ENCODE results near the gene SF3B6.

Gene SF3B6

DNA sequence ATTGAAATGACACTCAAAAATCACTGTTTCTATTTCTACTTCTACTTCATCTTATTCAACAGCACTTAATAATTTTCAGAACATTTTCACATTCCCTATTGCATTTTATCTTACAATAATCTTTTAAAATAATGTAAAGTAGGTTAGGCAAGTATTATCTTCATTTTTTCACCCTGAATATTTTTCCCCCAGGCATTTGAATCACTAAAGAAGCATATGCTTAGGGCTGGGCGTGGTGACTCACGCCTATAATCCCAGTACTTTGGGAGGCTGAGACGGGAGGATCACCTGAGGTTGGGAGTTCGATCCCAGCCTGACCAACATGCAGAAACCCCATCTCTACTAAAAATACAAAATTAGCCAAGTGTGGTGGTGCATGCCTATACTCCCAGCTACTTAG is 35.6 kb downstream of the SF3B6 start:
- TF ChIP-seq, protein P1, sequence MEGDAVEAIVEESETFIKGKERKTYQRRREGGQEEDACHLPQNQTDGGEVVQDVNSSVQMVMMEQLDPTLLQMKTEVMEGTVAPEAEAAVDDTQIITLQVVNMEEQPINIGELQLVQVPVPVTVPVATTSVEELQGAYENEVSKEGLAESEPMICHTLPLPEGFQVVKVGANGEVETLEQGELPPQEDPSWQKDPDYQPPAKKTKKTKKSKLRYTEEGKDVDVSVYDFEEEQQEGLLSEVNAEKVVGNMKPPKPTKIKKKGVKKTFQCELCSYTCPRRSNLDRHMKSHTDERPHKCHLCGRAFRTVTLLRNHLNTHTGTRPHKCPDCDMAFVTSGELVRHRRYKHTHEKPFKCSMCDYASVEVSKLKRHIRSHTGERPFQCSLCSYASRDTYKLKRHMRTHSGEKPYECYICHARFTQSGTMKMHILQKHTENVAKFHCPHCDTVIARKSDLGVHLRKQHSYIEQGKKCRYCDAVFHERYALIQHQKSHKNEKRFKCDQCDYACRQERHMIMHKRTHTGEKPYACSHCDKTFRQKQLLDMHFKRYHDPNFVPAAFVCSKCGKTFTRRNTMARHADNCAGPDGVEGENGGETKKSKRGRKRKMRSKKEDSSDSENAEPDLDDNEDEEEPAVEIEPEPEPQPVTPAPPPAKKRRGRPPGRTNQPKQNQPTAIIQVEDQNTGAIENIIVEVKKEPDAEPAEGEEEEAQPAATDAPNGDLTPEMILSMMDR (IDR thresholded peaks at IDR 0.05; ENCODE audit: low read depth, low read length), result no peak
- no peak for DNase-seq (ENCODE audit: extremely low read depth, low read depth)

DNA sequence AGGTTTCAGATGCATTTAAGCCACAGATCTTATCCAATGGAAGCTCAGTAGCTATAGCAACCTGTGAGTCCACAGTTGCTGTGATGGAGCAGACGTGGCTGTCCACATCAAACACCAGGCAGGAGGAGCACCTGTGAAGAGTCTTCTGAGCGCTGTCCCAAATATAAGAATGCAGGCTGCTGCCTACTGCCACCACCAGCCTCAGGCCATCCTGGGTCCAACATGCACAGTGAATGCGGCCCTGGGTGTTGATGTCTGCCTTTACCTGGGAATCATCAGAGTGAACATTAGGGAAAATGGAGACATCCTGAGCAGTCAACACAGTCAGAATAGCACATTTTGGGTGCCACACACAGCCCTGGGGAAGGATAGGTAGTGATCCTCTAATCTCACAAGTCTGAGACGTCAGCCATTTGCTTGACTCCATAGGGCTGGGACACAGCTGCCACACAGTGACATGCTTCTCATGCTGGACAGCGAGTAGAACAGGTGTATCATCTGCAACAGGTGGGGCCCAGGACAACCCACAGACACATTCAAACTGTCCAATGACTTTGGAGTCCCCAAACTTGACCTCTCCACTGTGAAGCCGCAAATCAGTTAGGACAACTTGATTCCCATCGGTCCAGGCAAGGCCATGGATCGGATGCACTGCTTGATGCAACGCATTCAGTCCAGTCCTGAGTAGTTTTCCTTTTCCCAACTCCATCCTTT is 37.2 kb downstream of the SF3B6 start:
- no peak for DNase-seq (ENCODE audit: extremely low read depth, low read depth)
- TF ChIP-seq, protein P1 (IDR thresholded peaks at IDR 0.05; ENCODE audit: low read depth, low read length), result no peak

DNA sequence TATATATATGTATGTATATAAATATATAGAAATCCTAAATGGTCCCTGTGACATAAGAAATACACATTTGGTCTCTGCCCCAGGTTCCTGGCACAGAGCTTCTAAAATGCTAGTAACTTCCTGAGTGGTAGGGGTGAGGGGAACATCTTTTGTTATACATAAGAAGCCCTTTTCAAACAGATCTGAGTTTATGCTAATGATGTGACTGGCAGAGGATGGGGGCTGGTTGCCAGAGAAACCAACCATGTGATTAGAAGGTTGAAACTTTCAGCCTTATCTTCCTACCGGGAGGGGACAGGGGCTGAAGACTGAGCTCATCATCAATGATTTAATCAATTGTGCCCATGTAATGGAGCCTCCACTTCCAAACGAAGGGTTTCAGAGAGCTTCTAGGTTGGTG is 49.9 kb downstream of the SF3B6 start:
- no peak for DNase-seq (ENCODE audit: extremely low read depth, low read depth)
- TF ChIP-seq, protein P1 (IDR thresholded peaks at IDR 0.05; ENCODE audit: low read depth, low read length), result no peak

GRCh38 chr2:24024996-24025663 is 51.0 kb downstream of the SF3B6 start:
- TF ChIP-seq, protein P1 (IDR thresholded peaks at IDR 0.05; ENCODE audit: low read depth, low read length), result no peak
- no peak for DNase-seq (ENCODE audit: extremely low read depth, low read depth)

- TF ChIP-seq, protein P1 (IDR thresholded peaks at IDR 0.05; ENCODE audit: low read depth, low read length), result peak; percentile 21
- DNase-seq (ENCODE audit: extremely low read depth, low read depth), result no peak
These were observed 52.1 kb downstream of the SF3B6 start for GRCh38 chr2:24024018-24024417.

DNA sequence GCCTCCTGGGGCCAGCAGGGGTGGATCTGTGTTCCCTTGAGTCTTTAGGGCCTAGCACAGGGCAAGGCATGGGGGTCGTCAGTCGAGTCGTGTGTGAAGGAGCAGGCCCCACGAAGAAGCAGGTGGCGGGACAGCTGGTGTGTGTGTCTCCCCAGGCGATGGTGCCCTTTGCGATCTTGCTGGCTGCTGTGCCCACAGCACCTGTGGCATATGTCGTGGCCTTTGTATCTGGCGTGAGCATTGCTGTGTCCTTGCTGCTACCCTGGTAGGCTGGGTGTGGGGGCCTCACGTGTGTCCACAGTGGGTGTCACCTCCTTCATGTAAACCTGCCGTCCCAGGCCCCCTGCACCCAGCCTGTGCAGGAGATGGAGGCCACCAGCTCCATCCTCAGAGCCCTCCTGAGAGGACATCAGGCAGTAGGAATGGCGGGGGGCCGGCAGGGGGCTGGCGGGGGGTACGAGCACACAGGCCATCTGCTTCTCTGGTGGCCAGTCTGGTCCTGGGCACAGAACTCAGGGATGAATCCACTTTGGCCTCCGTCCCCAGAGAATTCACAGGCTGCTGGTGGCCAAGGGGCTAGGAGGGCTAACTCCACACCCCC is 53.1 kb downstream of the SF3B6 start:
- DNase-seq (ENCODE audit: extremely low read depth, low read depth), result no peak
- TF ChIP-seq, protein P1 (IDR thresholded peaks at IDR 0.05; ENCODE audit: low read depth, low read length), result no peak
